Activated T-cell treated with anti-CD3 and anti-CD28 coated beads for 24 hours (primary cell): ENCODE measurements around the gene ADAM15.
A peak's percentile ranks its signal among the peaks of the same experiment; 100 is the strongest.

Source experiments
- DNase-seq: peaks from one replicate; pipeline ENCODE4 v3.0.0-alpha.2; 2020; ENCODE audit warnings: low read depth

Gene ADAM15

DNA sequence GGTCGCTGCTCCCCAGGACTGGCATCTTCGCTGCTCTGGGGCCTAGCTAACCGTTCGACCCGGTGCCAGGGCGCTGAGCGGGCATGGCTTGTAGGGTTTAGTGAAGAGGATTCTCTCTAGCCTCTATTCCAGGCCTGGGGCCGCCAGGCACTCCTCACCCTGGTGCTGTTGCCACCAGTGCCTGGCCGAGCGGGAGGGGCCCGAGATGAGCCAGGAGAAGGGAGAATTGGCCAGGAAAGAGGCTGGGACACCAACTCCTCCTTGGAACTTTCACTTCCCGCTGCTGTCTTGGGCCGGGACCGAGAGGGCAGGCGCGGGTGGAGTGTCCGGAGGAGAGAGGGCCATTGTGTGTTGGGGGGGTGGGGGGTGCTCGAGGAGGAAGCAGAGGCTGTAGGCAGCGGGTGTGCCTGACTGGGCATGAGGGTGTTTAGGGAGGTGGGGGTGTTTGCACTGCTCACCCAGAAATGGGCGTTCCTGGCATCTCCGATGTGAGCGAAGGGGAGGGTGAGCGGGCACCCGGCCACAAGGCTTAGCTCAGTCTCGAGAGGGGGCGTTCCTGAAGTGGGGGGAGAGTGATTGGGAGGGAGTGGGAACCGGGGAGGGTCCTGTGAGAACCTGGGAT, 772 bp downstream of the ADAM15 start:
- DNase-seq, result peak; percentile 12

GRCh38 chr1:155052439-155053395, 1.6 kb downstream of the ADAM15 start:
- DNase-seq, result no peak

DNA sequence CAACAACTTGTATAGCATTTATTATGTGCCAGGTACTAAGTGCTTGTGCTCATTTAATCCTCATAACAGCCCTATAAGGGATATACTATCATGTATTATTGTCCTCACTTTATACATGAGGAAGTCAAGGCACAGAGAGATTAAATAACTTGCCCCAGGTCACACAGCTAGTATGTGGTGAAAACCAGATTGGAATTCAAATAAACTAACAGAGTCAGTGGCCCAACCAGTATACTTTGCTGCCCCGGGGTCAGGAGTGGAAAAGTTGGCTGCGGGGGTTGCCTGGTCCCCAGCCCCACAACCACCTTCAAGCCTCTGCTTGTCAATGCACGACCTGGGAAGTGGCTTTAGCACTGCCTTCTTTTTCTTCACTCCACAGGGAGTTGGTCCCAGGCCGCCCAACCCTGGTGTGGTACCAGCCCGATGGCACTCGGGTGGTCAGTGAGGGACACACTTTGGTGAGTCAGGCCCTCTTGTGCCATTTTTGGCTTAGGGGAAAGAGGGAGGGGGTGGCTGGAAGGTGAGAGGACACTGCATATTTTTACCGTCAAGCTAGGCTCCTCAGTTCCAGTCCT, 2.5 kb downstream of the ADAM15 start:
- no peak for DNase-seq

- no peak for DNase-seq
Observed at GRCh38 chr1:155057104-155057503, 6.0 kb downstream of the ADAM15 start.

- DNase-seq, result no peak
Observed at GRCh38 chr1:155057788-155058211, 6.7 kb downstream of the ADAM15 start.

DNA sequence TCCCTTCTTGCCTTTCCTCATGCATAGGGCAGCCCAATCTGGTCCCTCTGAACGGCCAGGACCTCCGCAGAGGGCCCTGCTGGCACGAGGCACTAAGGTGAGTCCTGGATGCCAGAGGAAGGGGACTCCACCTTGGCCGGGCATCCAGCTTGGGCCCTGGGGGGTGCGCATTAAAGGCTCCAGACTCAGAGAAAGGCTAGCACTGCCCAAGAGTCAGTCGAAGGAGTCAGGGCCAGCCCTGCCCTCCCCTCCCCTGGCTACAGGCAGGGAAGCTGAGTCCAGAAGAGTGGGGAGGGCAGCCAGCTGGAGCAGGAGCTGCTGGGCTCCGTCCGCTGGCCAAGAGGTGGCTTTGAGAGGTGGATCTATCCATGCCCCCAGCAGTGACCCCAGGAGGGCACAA, 9.6 kb downstream of the ADAM15 start:
- no peak for DNase-seq

- DNase-seq, result peak; percentile 93
Observed at GRCh38 chr1:155061381-155062150, 10.4 kb downstream of the ADAM15 start.

DNA sequence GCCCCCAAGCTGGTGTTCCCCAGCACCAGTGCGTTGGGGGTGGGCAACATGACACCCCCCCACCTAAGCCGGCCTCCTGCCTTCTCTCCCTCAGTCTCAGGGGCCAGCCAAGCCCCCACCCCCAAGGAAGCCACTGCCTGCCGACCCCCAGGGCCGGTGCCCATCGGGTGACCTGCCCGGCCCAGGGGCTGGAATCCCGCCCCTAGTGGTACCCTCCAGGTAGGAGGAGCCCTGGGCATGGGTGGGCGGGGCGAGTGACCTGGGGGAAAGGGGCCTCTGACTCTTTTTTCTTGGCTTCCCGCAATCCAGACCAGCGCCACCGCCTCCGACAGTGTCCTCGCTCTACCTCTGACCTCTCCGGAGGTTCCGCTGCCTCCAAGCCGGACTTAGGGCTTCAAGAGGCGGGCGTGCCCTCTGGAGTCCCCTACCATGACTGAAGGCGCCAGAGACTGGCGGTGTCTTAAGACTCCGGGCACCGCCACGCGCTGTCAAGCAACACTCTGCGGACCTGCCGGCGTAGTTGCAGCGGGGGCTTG, 11.1 kb downstream of the ADAM15 start:
- DNase-seq, result no peak

DNA sequence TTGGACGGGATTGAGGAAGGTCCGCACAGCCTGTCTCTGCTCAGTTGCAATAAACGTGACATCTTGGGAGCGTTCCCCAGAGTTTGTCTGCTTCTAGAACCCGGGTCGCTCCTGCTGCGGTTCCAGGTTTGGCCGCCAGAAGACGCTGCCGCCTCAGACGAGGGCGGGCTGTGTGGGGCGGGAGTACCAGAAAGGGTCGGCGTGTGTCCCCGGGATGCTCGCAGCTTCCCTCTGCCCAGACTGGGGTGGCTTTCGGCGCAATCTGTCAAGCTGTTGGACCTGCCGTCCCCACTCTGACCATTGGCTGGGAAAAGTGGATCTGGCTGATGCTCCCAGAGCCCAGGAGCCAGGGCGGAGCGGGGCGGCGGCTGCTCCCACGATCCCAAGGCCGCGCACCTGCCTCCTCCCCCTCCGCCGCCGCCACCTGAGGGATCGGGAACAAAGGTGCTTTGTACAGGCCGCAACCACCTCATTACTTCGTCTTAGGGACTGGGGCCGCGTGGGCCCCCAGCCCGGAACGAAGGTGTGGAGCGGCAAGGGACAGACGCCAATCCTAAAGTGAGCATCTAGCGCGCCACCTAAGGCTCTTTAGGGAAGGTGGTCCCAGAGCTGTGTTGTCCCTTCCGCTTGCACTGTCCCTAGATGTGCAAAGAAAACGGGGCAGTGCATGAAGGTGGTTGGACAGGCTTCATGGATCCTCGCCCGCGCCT, 11.7 kb downstream of the ADAM15 start:
- peak; percentile 62 for DNase-seq

GRCh38 chr1:155063550-155064110, 12.5 kb downstream of the ADAM15 start, which contains the start of gene EFNA4:
TSS of gene EFNA4 (plus strand) at chr1:155063740. CDS start at chr1:155063824, 84 bp downstream.
- DNase-seq, result peak; percentile 77

DNA sequence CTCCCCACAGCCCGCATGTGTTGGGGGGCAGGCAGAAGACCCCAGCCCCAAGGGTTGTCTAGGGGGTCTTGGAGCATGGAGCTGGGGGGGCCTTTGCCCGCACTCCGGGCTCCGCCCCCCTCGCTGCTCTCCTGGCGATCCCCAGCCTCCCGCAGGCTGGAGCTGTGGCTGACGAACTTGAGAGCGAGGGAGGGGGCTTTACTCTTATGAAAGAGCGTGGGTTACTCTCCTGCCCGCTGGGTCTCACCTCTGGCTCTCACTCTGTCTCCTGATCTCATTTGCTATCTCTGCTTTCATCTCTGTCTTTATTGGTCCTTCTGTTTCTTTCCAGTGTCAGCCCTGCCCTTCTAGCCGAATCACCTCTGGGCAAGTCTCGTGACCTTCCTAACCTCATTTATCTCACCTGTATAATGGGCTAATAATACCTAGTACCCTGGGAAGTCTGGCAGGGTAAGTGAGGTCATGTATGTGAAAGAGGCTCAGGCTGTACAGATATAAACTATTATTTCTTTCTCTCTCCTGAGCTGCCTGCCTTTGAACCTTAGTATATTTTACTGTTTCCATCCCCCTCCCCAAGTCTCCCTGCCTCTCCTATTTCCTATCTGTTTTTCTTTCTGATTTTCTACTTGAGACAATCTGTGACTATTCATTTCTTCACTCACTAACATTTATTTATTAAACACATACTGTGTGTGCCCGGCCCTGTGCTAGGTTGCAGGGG, 13.2 kb downstream of the ADAM15 start:
- no peak for DNase-seq

GRCh38 chr1:155064832-155065429, 13.8 kb downstream of the ADAM15 start:
- DNase-seq, result no peak

DNA sequence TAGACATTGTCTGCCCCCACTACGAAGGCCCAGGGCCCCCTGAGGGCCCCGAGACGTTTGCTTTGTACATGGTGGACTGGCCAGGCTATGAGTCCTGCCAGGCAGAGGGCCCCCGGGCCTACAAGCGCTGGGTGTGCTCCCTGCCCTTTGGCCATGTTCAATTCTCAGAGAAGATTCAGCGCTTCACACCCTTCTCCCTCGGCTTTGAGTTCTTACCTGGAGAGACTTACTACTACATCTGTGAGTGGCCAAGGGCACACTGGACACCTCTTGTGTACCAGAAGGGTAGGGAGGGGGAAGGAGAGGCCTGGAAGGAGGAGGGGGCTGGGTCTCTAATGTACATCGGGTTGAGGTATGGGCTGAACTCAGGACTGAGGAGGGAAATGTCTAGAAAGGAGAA, 15.7 kb downstream of the ADAM15 start:
- no peak for DNase-seq

DNA sequence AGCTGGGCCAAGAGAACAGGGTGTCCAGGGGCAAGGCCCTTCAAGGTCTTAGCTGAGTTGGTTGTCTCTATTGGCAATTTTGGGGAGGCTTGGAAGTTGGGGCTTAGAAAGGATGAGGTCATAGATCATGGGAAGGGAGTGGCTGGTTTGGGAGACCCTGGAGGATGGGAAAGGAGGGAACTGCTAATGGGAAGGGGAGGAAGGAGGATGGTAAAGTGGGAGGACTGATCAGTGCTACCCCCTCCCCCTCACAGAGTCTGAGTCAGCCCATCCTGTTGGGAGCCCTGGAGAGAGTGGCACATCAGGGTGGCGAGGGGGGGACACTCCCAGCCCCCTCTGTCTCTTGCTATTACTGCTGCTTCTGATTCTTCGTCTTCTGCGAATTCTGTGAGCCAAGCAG, 17.5 kb downstream of the ADAM15 start:
- DNase-seq, result no peak

GRCh38 chr1:155069551-155070157, 18.5 kb downstream of the ADAM15 start:
- DNase-seq, result no peak

DNA sequence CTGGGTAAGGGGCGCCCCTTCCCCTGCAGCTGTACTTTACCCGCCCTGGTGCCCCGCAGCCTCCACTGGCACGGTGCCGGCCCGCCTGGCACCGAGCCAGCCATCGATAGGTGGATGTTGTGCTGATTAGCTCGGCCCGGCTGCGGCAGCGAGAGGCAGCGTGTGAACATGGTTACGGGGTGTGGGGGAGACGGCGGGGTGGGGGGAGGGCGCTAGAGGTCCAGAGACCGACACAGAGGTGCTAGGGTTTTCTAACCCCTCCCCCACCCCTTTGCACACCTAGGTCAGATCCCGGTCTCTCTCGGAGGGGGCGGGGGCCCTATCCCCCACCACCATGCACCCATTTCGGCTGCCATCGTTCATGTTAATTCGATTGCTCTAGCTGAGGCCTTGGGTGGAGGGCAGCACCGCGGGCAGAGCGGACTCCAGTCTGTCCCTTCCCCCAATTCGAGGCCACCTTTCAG, 19.1 kb downstream of the ADAM15 start:
- DNase-seq, result no peak

GRCh38 chr1:155070721-155071569, 19.8 kb downstream of the ADAM15 start:
- DNase-seq, result peak; percentile 71

DNA sequence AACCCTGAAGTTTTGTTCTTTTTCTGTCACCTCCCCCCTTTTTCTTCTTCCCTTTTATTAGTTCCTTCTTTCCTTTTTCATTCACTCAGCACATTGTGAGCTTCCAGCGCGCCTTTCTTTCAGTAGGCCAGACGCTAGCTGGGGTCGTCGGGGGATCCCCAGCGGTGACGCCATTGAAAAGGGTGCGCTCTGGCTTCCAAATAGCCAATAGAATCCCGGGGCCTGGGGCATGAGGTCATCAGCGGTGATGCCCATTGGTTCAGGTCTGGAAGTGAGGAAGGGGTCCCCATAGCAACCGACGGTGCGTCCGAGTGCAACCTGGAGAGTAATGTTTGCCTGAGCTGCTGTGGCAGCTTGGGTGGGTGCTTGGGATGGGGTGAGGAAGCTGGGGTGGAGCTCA, 20.6 kb downstream of the ADAM15 start:
- no peak for DNase-seq
